GM12878 (cell line): ENCODE measurements around the gene MAD1L1. TPM values are rescaled to one million over a fixed set of nuclear protein-coding genes. Genes with fewer than 3 reads are reported as not detected.

Experiments
- ATF7 ChIP-seq: fragments of 450-650 bp; IDR thresholded peaks from 2 replicates; pipeline ENCODE4 v1.6.1; 2016; ENCODE audit warnings: low read depth, mild to moderate bottlenecking
- BMI1 ChIP-seq: fragments of 450-650 bp; IDR thresholded peaks from 2 replicates; pipeline ENCODE4 v1.6.1; 2016; ENCODE audit warnings: mild to moderate bottlenecking, moderate library complexity, borderline replicate concordance
- ELK1 ChIP-seq: IDR thresholded peaks from 2 replicates; pipeline ENCODE4 v1.6.1; 2012; ENCODE audit warnings: low read depth, low read length, improper control_type of control experiment
- KDM1A ChIP-seq: fragments of 200-600 bp; sonication (generic); IDR thresholded peaks from 2 replicates; pipeline ENCODE4 v1.6.1; 2016; ENCODE audit warnings: borderline replicate concordance
- NFYA ChIP-seq: IDR thresholded peaks from 2 replicates; pipeline ENCODE4 v1.6.1; 2011; ENCODE audit warnings: low read depth, mild to moderate bottlenecking, low read length, improper control_type of control experiment, borderline replicate concordance
- NR2C1 ChIP-seq: fragments of 450-650 bp; IDR thresholded peaks from 2 replicates; pipeline ENCODE4 v1.6.1; 2017; ENCODE audit warnings: antibody characterized with exemption, mild to moderate bottlenecking, moderate library complexity
- POLR2A ChIP-seq: IDR thresholded peaks from 2 replicates; pipeline ENCODE4 v1.6.1; 2011; ENCODE audit warnings: low read depth, mild to moderate bottlenecking, low read length
- TCF3 ChIP-seq: IDR thresholded peaks from 2 replicates; pipeline ENCODE4 v1.6.1; 2012; ENCODE audit warnings: low read depth, mild to moderate bottlenecking, low read length, borderline replicate concordance; ENCODE audit not compliant: insufficient read depth
- ZBTB11 ChIP-seq: fragments of 450-650 bp; formaldehyde crosslinking; IDR thresholded peaks from 2 replicates; pipeline ENCODE4 v1.5.0; 2022; ENCODE audit warnings: mild to moderate bottlenecking, missing genetic modification characterization
- ZNF687 ChIP-seq: fragments of 450-650 bp; IDR thresholded peaks from 2 replicates; pipeline ENCODE4 v1.6.1; 2017; ENCODE audit warnings: mild to moderate bottlenecking, moderate library complexity
- polyA plus RNA-seq, 11 experiments: library from polyadenylated mRNA; depleted of rRNA in 4 of 11; unstranded in 6 of 11; stranded (reverse) in 5 of 11; fragments of >200 nt; fragmentation: Nextera tagmentation in 4 of 11; fragmentation: Illumina TruSeq in 1 of 11; extraction: Ambion mirVana in 4 of 11; extraction: Trizol in 1 of 11; gene quantifications; 1 replicate in 1 of 11; 2 replicates in 10 of 11; pipeline versions ENCODE4 v1.2.1 to v1.2.3, GENCODE V29; 2011 to 2016; ENCODE audit warnings: inconsistent platforms in 2 of 11, missing spikeins in 2 of 11, low read depth in 1 of 11
- total RNA-seq, 4 experiments: library from RNA; depleted of rRNA in 3 of 4; stranded (reverse); fragments of >200 nt in 3 of 4; fragmentation: Illumina TruSeq in 1 of 4; extraction: Trizol in 1 of 4; gene quantifications; 2 replicates each; pipeline versions ENCODE4 v1.2.1 to v1.2.3, GENCODE V29; 2013 to 2021
- TF ChIP-seq, protein P1 (sequence below): fragments of 450-650 bp; IDR thresholded peaks from 2 replicates; pipeline ENCODE4 v1.6.1; 2016; ENCODE audit warnings: mild to moderate bottlenecking, moderate library complexity, borderline replicate concordance
- TF ChIP-seq, protein P2 (sequence below): IDR thresholded peaks from 2 replicates; pipeline ENCODE4 v1.6.1; 2011; ENCODE audit warnings: borderline replicate concordance, low read depth, mild to moderate bottlenecking, moderate library complexity, low read length; ENCODE audit not compliant: insufficient read depth, poor library complexity, severe bottlenecking
- TF ChIP-seq, protein P3 (sequence below): fragments of 450-650 bp; IDR thresholded peaks from 2 replicates; pipeline ENCODE4 v1.6.1; 2017; ENCODE audit warnings: mild to moderate bottlenecking, low read depth, inconsistent platforms; ENCODE audit not compliant: poor library complexity, severe bottlenecking

Gene MAD1L1
- total and polyA plus RNA-seq, 10 of the 15 experiments (the other 5 are each of a cell fraction or from before 2014, with no cell fraction given) = 2.2 to 76.8 (median 38.3) TPM

GRCh38 chr7:2017481-2017891, 215.3 kb downstream of the MAD1L1 start (continued):
- TF ChIP-seq, protein P1, sequence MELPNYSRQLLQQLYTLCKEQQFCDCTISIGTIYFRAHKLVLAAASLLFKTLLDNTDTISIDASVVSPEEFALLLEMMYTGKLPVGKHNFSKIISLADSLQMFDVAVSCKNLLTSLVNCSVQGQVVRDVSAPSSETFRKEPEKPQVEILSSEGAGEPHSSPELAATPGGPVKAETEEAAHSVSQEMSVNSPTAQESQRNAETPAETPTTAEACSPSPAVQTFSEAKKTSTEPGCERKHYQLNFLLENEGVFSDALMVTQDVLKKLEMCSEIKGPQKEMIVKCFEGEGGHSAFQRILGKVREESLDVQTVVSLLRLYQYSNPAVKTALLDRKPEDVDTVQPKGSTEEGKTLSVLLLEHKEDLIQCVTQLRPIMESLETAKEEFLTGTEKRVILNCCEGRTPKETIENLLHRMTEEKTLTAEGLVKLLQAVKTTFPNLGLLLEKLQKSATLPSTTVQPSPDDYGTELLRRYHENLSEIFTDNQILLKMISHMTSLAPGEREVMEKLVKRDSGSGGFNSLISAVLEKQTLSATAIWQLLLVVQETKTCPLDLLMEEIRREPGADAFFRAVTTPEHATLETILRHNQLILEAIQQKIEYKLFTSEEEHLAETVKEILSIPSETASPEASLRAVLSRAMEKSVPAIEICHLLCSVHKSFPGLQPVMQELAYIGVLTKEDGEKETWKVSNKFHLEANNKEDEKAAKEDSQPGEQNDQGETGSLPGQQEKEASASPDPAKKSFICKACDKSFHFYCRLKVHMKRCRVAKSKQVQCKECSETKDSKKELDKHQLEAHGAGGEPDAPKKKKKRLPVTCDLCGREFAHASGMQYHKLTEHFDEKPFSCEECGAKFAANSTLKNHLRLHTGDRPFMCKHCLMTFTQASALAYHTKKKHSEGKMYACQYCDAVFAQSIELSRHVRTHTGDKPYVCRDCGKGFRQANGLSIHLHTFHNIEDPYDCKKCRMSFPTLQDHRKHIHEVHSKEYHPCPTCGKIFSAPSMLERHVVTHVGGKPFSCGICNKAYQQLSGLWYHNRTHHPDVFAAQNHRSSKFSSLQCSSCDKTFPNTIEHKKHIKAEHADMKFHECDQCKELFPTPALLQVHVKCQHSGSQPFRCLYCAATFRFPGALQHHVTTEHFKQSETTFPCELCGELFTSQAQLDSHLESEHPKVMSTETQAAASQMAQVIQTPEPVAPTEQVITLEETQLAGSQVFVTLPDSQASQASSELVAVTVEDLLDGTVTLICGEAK = no peak
- TF ChIP-seq TCF3 (no peak), NFYA (no peak), ELK1 (no peak), ZNF687 (no peak), ZBTB11 (CRISPR knock-in tag) (no peak), POLR2A (no peak), NR2C1 (no peak), BMI1 (no peak), ATF7 (no peak), KDM1A (no peak)
- TF ChIP-seq, protein P2, sequence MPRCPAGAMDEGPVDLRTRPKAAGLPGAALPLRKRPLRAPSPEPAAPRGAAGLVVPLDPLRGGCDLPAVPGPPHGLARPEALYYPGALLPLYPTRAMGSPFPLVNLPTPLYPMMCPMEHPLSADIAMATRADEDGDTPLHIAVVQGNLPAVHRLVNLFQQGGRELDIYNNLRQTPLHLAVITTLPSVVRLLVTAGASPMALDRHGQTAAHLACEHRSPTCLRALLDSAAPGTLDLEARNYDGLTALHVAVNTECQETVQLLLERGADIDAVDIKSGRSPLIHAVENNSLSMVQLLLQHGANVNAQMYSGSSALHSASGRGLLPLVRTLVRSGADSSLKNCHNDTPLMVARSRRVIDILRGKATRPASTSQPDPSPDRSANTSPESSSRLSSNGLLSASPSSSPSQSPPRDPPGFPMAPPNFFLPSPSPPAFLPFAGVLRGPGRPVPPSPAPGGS = no peak
- TF ChIP-seq, protein P3, sequence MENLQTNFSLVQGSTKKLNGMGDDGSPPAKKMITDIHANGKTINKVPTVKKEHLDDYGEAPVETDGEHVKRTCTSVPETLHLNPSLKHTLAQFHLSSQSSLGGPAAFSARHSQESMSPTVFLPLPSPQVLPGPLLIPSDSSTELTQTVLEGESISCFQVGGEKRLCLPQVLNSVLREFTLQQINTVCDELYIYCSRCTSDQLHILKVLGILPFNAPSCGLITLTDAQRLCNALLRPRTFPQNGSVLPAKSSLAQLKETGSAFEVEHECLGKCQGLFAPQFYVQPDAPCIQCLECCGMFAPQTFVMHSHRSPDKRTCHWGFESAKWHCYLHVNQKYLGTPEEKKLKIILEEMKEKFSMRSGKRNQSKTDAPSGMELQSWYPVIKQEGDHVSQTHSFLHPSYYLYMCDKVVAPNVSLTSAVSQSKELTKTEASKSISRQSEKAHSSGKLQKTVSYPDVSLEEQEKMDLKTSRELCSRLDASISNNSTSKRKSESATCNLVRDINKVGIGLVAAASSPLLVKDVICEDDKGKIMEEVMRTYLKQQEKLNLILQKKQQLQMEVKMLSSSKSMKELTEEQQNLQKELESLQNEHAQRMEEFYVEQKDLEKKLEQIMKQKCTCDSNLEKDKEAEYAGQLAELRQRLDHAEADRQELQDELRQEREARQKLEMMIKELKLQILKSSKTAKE = no peak
